ENCODE measurements around the gene CEP43.

CEP43 gene

GRCh38 chr6:167027772-167028171 is 28.6 kb downstream of the CEP43 start:
- Histone ChIP-seq H3K4me3 (ENCODE audit: low read depth, low read length, poor library complexity, severe bottlenecking) (no peak overlapping the region), H3K79me2 (ENCODE audit: insufficient read depth, low read length) (no peaks in the 10 kb centered on the region), H3K27ac (ENCODE audit: low read depth, low read length, poor library complexity, severe bottlenecking) (no peak overlapping the region), H3K4me1 (ENCODE audit: insufficient read depth, low read length, severe bottlenecking) (no peaks in the 10 kb centered on the region), H3K4me2 (ENCODE audit: low read length) (no peak overlapping the region), H2AFZ (ENCODE audit: low read length) (no peak overlapping the region), H3K9me2 (ENCODE audit: low read depth, low read length) (no peaks in the 10 kb centered on the region), H3F3A (ENCODE audit: insufficient read depth, low read length) (no peaks in the 10 kb centered on the region), H3K27me3 (ENCODE audit: insufficient read depth, low read length) (no peaks in the 10 kb centered on the region), H4K20me1 (ENCODE audit: insufficient read depth, low read length) (no peaks in the 10 kb centered on the region), H3K36me3 (ENCODE audit: insufficient read depth, low read length) (peaks cover 75% of the 10 kb centered on the region), H3K9ac (ENCODE audit: low read length) (no peak overlapping the region), H3K9me3 (ENCODE audit: low read length) (no peaks in the 10 kb centered on the region)
- TF ChIP-seq CTCF (IDR thresholded peaks at IDR 0.05; ENCODE audit: low read length) (no peak), EZH2 (IDR thresholded peaks at IDR 0.05; ENCODE audit: borderline replicate concordance, low read length) (no peak)

GRCh38 chr6:167030222-167031072 is 31.2 kb downstream of the CEP43 start:
- H3K36me3 ChIP-seq (ENCODE audit: insufficient read depth, low read length): peaks cover 76% of the 10 kb centered on the region
- no peak for TF ChIP-seq EZH2 (IDR thresholded peaks at IDR 0.05; ENCODE audit: borderline replicate concordance, low read length)
- H2AFZ ChIP-seq (ENCODE audit: low read length): no peak overlapping the region
- no peaks in the 10 kb centered on the region for H3K4me1 ChIP-seq (ENCODE audit: insufficient read depth, low read length, severe bottlenecking)
- H3K9ac ChIP-seq (ENCODE audit: low read length): no peak overlapping the region
- no peaks in the 10 kb centered on the region for H3F3A ChIP-seq (ENCODE audit: insufficient read depth, low read length)
- no peak overlapping the region for H3K4me2 ChIP-seq (ENCODE audit: low read length)
- H3K4me3 ChIP-seq (ENCODE audit: low read depth, low read length, poor library complexity, severe bottlenecking): no peak overlapping the region
- H3K27me3 ChIP-seq (ENCODE audit: insufficient read depth, low read length): no peaks in the 10 kb centered on the region
- no peaks in the 10 kb centered on the region for H3K9me3 ChIP-seq (ENCODE audit: low read length)
- no peaks in the 10 kb centered on the region for H4K20me1 ChIP-seq (ENCODE audit: insufficient read depth, low read length)
- no peak overlapping the region for H3K27ac ChIP-seq (ENCODE audit: low read depth, low read length, poor library complexity, severe bottlenecking)
- no peaks in the 10 kb centered on the region for H3K79me2 ChIP-seq (ENCODE audit: insufficient read depth, low read length)
- no peaks in the 10 kb centered on the region for H3K9me2 ChIP-seq (ENCODE audit: low read depth, low read length)

GRCh38 chr6:167031082-167031709 is 32.0 kb downstream of the CEP43 start:
- Histone ChIP-seq H3K27me3 (ENCODE audit: insufficient read depth, low read length) (no peaks in the 10 kb centered on the region), H3K4me3 (ENCODE audit: low read depth, low read length, poor library complexity, severe bottlenecking) (no peak overlapping the region), H3K9me3 (ENCODE audit: low read length) (no peaks in the 10 kb centered on the region), H3F3A (ENCODE audit: insufficient read depth, low read length) (no peaks in the 10 kb centered on the region), H3K4me1 (ENCODE audit: insufficient read depth, low read length, severe bottlenecking) (no peaks in the 10 kb centered on the region), H3K9ac (ENCODE audit: low read length) (no peak overlapping the region), H3K36me3 (ENCODE audit: insufficient read depth, low read length) (peaks cover 78% of the 10 kb centered on the region), H3K79me2 (ENCODE audit: insufficient read depth, low read length) (no peaks in the 10 kb centered on the region), H3K4me2 (ENCODE audit: low read length) (no peak overlapping the region), H3K27ac (ENCODE audit: low read depth, low read length, poor library complexity, severe bottlenecking) (no peak overlapping the region), H3K9me2 (ENCODE audit: low read depth, low read length) (no peaks in the 10 kb centered on the region), H2AFZ (ENCODE audit: low read length) (no peak overlapping the region), H4K20me1 (ENCODE audit: insufficient read depth, low read length) (no peaks in the 10 kb centered on the region)
- TF ChIP-seq EZH2 (IDR thresholded peaks at IDR 0.05; ENCODE audit: borderline replicate concordance, low read length) (no peak), CTCF (IDR thresholded peaks at IDR 0.05; ENCODE audit: low read length) (no peak)

Measured in OCI-LY1 (cell line).